PFSK-1 (cell line): Measurements from ENCODE around the gene IQGAP2.

ENCODE experiments used
- FOXP2 ChIP-seq: optimal IDR thresholded peaks from 2 replicates; pipeline ENCODE3; 2011; ENCODE audit warnings: borderline replicate concordance, control low read depth, inconsistent platforms; ENCODE audit not compliant: insufficient read depth; ENCODE audit errors: extremely low read length, extremely low read depth
- POLR2AphosphoS5 ChIP-seq: IDR thresholded peaks from 2 replicates; pipeline ENCODE4 v1.6.1; 2012; ENCODE audit warnings: low read depth, mild to moderate bottlenecking, control low read depth, low read length, moderate library complexity
- REST ChIP-seq, 2 experiments: IDR thresholded peaks; 2 replicates each; pipeline versions ENCODE4 v1.6.1 to v1.8.0; 2011 to 2012; ENCODE audit warnings: low read depth in 2 of 2, low read length in 2 of 2, control low read depth in 1 of 2, inconsistent platforms in 1 of 2, mild to moderate bottlenecking in 1 of 2, moderate library complexity in 1 of 2; ENCODE audit not compliant: insufficient read depth in 1 of 2
- SIN3A ChIP-seq: IDR thresholded peaks from 2 replicates; pipeline ENCODE4 v1.6.1; 2012; ENCODE audit warnings: mild to moderate bottlenecking, low read length, moderate library complexity, borderline replicate concordance; ENCODE audit not compliant: insufficient read depth
- TAF1 ChIP-seq: IDR thresholded peaks from 2 replicates; pipeline ENCODE4 v1.6.1; 2012; ENCODE audit warnings: low read length, control low read depth, borderline replicate concordance; ENCODE audit not compliant: insufficient read depth

The IQGAP2 gene

GRCh38 chr5:76709762-76710161 is 306.7 kb downstream of the IQGAP2 start:
- TF ChIP-seq SIN3A (no peak), TAF1 (no peak), REST (IDR thresholded peaks at IDR 0.05; ENCODE audit: insufficient read depth in 1 of 2, low read depth in 2 of 2, low read length in 2 of 2) (no peak), FOXP2 (no peak), POLR2AphosphoS5 (no peak)

- TF ChIP-seq SIN3A, result no peak
These were observed 307.9 kb downstream of the IQGAP2 start for GRCh38 chr5:76710991-76711390.

GRCh38 chr5:76714751-76715485 is 311.8 kb downstream of the IQGAP2 start:
- TF ChIP-seq SIN3A, result no peak

- no peak for TF ChIP-seq TAF1
- no peak for TF ChIP-seq REST (IDR thresholded peaks at IDR 0.05; ENCODE audit: insufficient read depth in 1 of 2, low read depth in 2 of 2, low read length in 2 of 2)
- TF ChIP-seq SIN3A, result no peak
- TF ChIP-seq FOXP2, result no peak
- TF ChIP-seq POLR2AphosphoS5, result no peak
These were observed 312.3 kb downstream of the IQGAP2 start for GRCh38 chr5:76715486-76715735.

DNA sequence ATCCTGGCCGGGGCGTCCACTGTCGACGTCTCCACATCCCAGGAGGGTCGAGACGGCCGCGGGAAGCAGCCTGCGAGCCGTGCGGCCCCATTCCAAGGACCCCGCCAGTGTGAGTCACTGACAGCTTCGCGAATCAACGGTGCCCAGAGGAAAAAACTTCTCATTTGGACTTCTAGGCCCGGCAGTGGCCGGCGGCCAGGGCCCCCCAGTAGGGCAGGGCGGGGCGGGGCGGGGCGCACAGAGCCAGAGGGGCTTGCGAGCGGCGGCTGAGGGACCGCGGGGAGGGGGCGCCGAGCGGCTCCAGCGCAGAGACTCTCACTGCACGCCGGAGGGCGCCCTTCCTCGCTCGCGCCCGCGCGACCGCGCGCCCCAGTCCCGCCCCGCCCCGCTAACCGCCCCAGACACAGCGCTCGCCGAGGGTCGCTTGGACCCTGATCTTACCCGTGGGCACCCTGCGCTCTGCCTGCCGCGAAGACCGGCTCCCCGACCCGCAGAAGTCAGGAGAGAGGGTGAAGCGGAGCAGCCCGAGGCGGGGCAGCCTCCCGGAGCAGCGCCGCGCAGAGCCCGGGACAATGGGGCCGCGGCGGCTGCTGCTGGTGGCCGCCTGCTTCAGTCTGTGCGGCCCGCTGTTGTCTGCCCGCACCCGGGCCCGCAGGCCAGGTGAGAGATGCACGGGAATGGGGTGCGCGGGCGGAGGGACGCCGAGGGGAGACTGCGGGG is 312.8 kb downstream of the IQGAP2 start, which contains the start of gene F2R:
F2R (plus strand) TSS at position 391 of the 720 bp plus-strand sequence; CDS start at position 573, 182 bp downstream.
- no peak for TF ChIP-seq REST (IDR thresholded peaks at IDR 0.05; ENCODE audit: insufficient read depth in 1 of 2, low read depth in 2 of 2, low read length in 2 of 2)

DNA sequence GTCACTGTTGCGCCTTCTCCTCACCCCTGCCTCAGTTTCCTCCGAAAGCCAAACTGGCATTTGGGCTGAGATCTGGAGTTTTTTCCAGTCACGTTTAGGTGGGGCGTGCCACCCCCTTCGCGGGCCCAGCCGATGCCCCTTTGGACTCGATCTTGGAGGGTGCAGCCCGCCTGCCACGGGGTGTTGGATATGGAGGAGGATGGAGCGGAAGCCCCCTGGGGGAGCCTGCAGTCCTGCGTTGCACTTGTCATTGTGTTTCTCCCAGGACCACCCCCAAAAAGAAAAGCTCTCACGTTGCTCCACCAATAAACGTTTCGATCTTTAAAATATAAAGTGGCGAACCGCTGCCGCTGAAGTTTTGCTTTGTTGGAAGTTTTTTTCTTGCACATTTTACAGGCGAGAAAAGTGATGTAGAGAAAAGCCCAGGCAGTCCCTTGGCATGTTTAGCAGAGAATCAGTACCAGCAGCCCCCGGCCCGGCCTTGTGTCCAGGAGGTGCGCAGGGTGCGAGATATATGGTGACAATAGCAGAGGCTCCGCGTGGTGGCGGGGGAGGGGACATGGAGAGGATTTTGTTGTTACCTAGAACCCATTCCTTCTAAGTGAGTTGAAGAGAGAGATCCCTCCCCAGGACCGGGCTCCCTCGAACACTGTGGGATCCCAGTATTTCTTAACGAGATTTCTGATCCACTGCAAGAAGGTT is 313.5 kb downstream of the IQGAP2 start:
- no peak for TF ChIP-seq TAF1
- TF ChIP-seq REST (IDR thresholded peaks at IDR 0.05; ENCODE audit: insufficient read depth in 1 of 2, low read depth in 2 of 2, low read length in 2 of 2), result no peak
- TF ChIP-seq SIN3A, result no peak
